HTR-8/SVneo (cell line): ENCODE data around the gene TEAD1.

Experiments
- DNase-seq: peaks from one replicate; pipeline ENCODE4 v3.0.0; 2011; ENCODE audit warnings: low spot score, mixed read lengths; ENCODE audit not compliant: insufficient read length
- FAIRE-seq: peaks from 2 replicates; lab custom pipeline; 2011; peaks lifted over from hg19 to GRCh38; lab: Jason Lieb, UNC

TEAD1 gene

GRCh38 chr11:12800871-12801270, 126.7 kb downstream of the TEAD1 start:
- FAIRE-seq = no peak

GRCh38 chr11:12801976-12802375, 127.8 kb downstream of the TEAD1 start:
- no peak for DNase-seq
- no peak for FAIRE-seq

More at GRCh38 chr11:12800871-12801270, 126.7 kb downstream of the TEAD1 start:
- DNase-seq = no peak

DNA sequence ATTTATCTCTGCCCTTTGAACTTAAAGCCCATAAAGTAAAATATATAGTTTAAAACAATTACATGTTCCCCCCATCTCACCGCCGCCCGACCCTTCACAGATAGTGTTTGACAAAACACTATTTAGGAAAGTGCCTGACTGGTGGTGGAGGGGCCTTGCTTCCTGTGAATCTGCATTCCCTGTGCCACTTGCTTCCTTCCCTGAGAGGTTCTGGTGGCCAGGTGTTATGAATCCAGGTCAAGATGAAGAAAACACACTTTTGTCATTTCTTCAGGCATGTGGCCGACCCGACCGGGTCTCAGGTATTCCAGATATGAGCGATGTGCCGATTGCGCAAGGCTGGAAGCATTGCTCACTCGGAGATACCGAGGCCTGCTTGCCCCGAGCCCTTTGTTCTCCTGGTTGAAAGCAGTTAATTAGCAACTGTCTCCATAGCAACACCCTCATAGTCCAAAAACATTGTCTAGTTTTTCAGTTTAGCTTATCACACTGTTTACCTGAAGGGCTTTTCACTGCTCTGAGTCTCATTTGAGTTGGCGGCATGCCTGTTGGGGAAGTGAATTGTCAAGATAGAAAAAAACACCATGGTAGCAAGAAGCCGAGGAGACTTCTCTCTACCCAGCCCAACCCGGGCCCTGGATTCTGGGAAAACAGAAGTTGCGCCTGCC, 128.3 kb downstream of the TEAD1 start:
- DNase-seq = peak; percentile 54
- FAIRE-seq = no peak

GRCh38 chr11:12803086-12803826, 129.0 kb downstream of the TEAD1 start:
- DNase-seq (no peak), FAIRE-seq (no peak)

DNA sequence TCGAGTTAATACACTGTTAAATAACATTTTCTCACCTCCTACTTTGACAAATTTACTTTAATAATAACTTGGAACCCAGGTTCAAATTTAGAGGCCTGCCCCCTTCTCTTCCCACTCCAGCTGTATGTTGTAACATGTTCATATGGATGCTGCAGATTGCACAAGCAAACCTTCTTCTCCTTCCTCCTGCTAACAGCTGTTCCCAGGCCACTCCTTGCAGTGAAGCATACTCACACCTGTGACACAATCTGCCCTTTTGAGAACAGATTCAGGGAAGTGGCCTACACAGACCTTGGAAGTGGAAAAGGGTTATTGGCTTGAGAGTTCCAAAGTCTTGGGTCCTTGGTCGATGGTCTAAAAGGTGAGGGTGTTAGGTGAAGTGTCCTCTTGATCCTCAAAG, 131.9 kb downstream of the TEAD1 start:
- no peak for DNase-seq
- no peak for FAIRE-seq

DNA sequence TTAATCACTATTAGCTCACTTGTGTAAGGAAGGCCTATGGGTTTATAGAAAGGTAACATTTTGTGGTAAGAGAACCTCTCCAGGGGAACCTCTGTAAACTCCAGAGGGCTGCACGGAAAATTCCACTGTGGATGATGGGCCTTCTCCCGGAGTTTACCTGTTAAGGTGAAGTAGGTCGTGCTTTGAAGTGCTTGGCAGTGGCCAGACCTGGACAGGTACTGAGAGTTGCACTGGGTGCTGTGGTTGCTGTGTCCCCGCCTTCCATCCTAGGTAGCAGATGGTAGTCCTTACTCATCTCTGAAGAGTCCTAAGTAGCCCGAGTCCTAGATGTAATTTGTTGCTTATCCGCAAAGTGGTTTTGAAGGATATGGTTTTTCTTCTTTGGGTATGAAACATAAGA, 133.4 kb downstream of the TEAD1 start:
- no peak for FAIRE-seq
- no peak for DNase-seq

GRCh38 chr11:12808519-12808918, 134.3 kb downstream of the TEAD1 start:
- no peak for FAIRE-seq
- DNase-seq = no peak

DNA sequence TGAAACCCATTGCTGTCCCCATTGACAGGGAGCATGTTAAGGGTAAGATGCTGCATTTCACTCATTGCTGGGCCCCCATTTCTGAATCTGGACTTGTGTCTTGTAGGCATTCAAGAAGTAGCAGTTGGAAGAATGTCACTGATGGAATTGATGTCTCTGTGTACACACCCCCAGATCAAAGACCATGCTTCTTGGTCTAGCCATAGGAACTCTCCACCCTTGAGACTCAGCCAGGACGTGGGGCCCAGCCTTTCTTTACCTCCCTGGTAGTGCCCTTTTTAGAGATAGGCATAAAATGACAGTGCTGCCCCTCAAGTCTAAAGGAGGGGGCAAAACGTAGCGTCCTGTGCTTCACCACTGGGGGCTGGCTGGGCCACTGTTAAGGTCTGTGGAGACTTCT, 135.1 kb downstream of the TEAD1 start:
- DNase-seq (no peak), FAIRE-seq (no peak)

GRCh38 chr11:12809864-12810567, 135.8 kb downstream of the TEAD1 start:
- no peak for DNase-seq
- no peak for FAIRE-seq

DNA sequence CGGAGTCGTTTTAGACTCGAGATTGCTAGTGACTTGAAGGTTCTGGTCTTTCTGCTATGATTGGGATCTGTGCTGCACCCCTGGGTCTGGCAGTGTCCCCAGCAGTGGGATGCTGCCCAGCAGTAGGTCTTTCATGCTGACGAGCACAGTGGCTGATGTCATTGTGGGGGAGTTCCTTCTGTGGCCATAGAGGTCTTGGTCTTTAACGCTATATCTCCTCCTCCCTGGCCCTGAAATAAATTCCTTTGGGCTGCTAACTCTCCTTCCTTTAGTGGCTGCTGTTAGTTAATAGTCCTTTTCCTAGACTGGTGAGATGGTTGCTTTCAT, 136.3 kb downstream of the TEAD1 start:
- DNase-seq = no peak
- FAIRE-seq = no peak

GRCh38 chr11:12811861-12812260, 137.6 kb downstream of the TEAD1 start:
- FAIRE-seq (no peak), DNase-seq (no peak)

- no peak for DNase-seq
- no peak for FAIRE-seq
Measured at GRCh38 chr11:12812849-12813248, 138.6 kb downstream of the TEAD1 start.

DNA sequence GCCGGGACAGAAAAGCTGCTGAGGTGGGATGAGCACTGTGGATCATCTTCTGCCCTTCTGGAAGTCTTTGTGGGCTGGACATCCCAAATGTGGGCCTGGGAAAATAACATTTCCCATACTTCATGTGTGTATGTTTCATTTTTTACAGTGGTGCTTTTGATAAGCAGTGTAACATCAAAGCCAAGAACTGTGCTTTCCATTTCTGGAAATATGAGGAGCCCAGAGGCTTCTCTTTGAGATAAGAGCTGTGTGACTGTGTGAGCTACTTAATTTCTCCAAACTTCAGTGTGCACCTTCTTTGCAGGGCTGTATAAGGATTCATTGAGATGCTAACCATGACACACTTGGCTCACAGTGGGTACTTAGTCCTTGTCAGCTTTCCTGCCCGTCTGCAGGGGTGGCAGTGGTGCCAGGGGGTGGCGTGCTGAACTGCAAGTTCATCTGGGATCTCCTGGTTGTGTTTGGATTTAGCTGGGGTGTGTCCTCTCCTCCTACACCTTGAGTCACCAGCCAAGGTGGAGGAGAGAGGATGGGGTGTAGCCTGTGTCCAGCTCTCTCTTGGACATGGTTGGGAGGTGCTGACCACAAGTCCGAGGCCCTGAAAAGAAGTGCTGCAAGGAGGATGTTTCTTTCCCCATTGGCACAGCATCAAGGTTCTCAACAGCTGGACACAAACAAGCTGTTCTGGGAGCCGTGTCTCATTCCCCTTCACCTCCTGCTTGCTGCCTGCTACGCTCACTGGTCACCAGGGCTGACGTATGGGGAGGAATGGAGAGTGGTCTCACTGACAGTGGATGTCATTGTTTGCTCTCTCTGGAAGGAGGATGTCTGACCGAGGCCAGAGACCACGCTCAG, 139.4 kb downstream of the TEAD1 start:
- no peak for DNase-seq

DNA sequence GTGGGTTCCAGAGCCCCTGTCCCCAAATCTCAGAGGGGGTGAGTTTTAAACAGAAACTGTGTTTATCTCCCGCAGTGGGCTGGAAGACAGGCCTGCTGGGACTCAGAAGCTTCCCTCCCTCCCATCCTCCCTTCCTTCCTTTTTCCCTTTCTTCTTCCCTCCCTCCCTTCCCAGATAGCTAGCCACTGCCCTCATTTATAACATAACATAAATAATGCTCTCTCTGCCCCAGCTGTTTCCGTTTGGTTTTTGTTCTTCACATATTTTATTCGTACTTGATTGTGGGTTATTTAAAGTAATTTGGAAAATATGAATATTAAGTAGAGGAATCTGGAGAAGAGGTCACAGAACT, 140.9 kb downstream of the TEAD1 start:
- DNase-seq (no peak), FAIRE-seq (no peak)

More for the DNA sequence above, 139.4 kb downstream of the TEAD1 start:
- FAIRE-seq = no peak

DNA sequence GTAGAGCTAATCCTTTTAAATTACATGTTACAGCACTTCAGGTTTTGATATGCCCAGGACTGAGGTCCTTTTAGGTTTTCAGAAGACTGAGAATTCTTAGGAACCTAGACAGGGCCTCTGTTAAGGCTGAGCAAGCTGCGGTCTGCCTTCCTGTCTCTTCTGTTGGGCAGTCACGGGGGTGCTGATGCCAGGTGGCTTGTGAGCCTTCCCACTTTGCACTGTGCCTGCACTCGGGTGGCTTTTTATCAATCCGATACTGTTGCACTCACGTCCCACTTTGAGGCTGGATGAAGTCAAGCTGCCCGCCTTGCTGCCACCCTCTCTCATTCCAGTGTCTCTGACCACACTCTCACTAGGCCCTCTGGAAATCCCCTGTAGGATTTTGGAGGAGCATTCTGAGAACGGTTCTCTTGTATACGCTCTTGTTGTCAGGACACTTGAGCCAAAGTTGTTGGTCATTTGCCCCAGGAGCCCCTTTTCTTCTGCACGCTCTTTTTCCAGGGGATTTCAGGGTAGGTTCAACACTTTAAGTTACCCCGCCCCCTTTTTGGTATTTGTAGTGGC, 141.8 kb downstream of the TEAD1 start:
- DNase-seq (no peak), FAIRE-seq (no peak)

- DNase-seq = no peak
- no peak for FAIRE-seq
Measured at GRCh38 chr11:12817681-12818332, 143.6 kb downstream of the TEAD1 start.

DNA sequence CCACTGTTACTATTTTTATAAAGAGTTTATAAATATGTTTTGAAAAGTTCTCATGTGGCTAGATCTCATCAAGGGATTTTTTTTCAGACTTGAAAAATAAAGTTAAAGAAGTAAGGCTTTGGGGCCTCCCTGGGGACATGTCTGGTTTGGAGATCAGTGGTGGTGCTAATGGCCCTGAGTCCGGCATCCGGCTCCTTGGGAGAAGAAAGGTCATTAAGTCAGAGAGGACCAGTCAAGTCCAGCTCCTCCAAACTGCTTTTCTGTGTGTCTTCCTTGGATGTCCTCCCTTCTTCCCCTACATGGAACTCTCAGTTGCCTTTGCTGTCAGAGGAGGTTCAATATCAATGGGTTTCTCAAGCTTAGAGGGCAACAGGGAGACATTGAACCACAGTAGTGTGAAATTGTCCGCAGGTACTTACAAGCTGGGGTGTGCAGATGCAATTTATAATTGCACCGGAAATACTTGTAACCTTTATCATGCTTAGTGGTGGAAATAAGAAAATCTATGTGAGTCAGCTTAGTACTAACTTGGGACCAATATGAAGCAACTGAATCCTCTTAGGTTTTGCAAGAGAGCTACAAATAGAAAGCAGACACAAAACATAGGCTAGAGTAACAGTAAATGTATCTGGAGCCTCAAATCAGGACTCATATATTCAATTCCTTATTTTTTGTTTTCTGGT, 144.3 kb downstream of the TEAD1 start:
- no peak for FAIRE-seq

DNA sequence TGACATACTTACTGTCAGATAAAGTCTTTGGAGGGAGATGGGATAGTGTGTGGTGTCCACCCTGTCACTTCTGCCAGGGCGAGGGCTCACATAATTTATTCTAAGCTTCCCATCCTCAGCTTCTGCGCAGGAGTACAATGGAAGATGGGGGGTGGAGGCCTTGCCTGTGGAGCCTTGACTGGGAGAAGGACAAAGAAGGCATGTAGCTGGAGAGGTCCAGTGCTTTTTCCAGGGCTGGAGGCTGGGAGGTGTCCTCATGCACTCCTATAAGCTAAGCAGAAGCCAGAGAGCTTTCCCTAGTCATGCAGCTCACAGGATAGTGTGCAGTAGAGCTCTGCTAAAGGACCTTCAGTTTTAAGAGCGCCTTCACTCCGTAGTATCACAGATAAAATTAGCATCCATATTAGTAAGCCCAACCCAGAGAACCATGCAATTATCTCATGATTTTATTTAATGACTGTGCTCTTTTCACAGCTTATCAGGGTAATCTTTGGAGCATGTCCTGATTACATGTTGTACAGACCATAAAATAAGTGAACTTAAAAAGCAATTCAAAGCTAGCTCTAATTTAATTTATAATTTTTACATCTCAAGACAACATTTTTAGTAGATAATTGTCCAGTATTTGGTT, 148.3 kb downstream of the TEAD1 start:
- FAIRE-seq = no peak
- DNase-seq = no peak

More for the DNA sequence above, 144.3 kb downstream of the TEAD1 start:
- no peak for DNase-seq
